Calu3 (cell line): ENCODE results near the gene XKR7. TPM values are rescaled to one million over a fixed set of nuclear protein-coding genes. Genes with fewer than 3 reads are reported as not detected.
A peak's percentile ranks its signal among the peaks of the same experiment; 100 is the strongest.
"Not testable (repeated sequence)": the region's sequence is repeated elsewhere in the genome, so short reads cannot be mapped to it uniquely, and the experiment has no call there.

Source experiments
- Bru-seq: library from RNA; stranded (reverse); fragments of 400-500 nt; gene quantifications from one replicate; lab custom pipeline; 2021; lab: Mats Ljungman, UMichigan
- BruChase-seq, 2 experiments: library from RNA; stranded (reverse); fragments of 400-500 nt; gene quantifications; one replicate each; lab custom pipeline; 2021; lab: Mats Ljungman, UMichigan
- BruUV-seq: library from RNA; stranded (reverse); fragments of 400-500 nt; replicated peaks from 2 replicates; lab custom pipeline; 2021; lab: Mats Ljungman, UMichigan
- CTCF ChIA-PET: fragments of 300-600 bp; sonication (Branson Sonifier 250); formaldehyde crosslinking; loops from one replicate; lab custom pipeline; 2022; ENCODE audit warnings: antibody characterized with exemption; lab: Charles Lee
- DNase-seq: peaks from one replicate; pipeline ENCODE4 v3.0.0; 2022
- H3K27ac Mint-ChIP-seq: one replicate; pipeline ENCODE4 v1.8.0; 2022; ENCODE audit warnings: mixed read lengths; ENCODE audit not compliant: unreplicated experiment
- H3K27me3 Mint-ChIP-seq: one replicate; pipeline ENCODE4 v1.8.0; 2022; ENCODE audit warnings: mixed read lengths; ENCODE audit not compliant: unreplicated experiment
- H3K36me3 Mint-ChIP-seq: one replicate; pipeline ENCODE4 v1.8.0; 2022; ENCODE audit warnings: mild to moderate bottlenecking, moderate library complexity, mixed read lengths; ENCODE audit not compliant: insufficient read depth, unreplicated experiment
- H3K4me1 Mint-ChIP-seq: one replicate; pipeline ENCODE4 v1.8.0; 2022; ENCODE audit warnings: mild to moderate bottlenecking, low read depth, mixed read lengths; ENCODE audit not compliant: unreplicated experiment
- H3K4me3 Mint-ChIP-seq: one replicate; pipeline ENCODE4 v1.8.0; 2022; ENCODE audit warnings: mild to moderate bottlenecking, low read depth, moderate library complexity, mixed read lengths; ENCODE audit not compliant: unreplicated experiment
- H3K9me3 Mint-ChIP-seq: one replicate; pipeline ENCODE4 v1.8.0; 2022; ENCODE audit warnings: low read depth, mixed read lengths; ENCODE audit not compliant: unreplicated experiment
- intact Hi-C: fragments of 100-400 bp; cut with micrococcal nuclease; formaldehyde crosslinking; loops from one replicate; pipeline ENCODE4 v1.10.0; 2022; ENCODE audit not compliant: unreplicated experiment
- long read RNA-seq: library from polyadenylated mRNA; stranded (forward); transcript quantifications from one replicate; pipeline ENCODE4 v2.0.0, GENCODE V29; 2022
- total RNA-seq: library from RNA; stranded (reverse); gene quantifications from 2 replicates; pipeline ENCODE4 v1.2.3, GENCODE V29; 2022
- TF ChIP-seq, protein P1 (sequence below): fragments of 200-600 bp; IDR thresholded peaks from one replicate; pipeline ENCODE4 v1.8.0; 2022; ENCODE audit warnings: antibody characterized with exemption; ENCODE audit not compliant: unreplicated experiment

XKR7 gene
- not detected in 2 replicates for total RNA-seq
- Bru-seq, nascent RNA = percentile 4 among the genes with signal in this experiment
- percentile 5 among the genes with signal in this experiment for BruChase-seq, experiment 1, labeled RNA remaining after a 6-hour chase
- BruChase-seq, experiment 2, labeled RNA remaining after a 2-hour chase = not detected
- long read RNA-seq = 0 reads

DNA sequence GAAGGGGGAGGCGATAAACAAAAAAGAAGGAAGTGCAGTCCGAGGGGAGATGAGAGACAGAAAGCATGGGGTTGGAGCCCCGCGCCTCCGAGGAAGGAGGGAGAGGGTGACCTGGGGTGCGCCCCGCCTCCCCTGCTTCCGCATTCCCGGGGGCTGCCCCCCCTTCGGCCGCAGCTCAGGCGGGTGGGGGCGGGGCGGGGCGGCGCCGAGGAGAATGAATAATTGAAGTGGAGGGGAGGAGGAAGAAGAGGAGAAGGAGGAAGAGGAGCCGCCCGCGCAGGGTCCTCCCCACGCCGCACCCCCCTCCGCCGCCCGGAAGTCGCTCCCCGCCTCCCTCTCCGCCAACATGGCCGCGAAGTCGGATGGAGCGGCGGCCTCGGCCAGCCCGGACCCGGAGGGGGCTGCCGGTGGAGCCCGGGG, at the start of gene XKR7:
TSS of gene XKR7 (plus strand) at position 322 of the 420 bp plus-strand sequence. CDS start at position 347, 25 bp downstream.
- TF ChIP-seq, protein P1, sequence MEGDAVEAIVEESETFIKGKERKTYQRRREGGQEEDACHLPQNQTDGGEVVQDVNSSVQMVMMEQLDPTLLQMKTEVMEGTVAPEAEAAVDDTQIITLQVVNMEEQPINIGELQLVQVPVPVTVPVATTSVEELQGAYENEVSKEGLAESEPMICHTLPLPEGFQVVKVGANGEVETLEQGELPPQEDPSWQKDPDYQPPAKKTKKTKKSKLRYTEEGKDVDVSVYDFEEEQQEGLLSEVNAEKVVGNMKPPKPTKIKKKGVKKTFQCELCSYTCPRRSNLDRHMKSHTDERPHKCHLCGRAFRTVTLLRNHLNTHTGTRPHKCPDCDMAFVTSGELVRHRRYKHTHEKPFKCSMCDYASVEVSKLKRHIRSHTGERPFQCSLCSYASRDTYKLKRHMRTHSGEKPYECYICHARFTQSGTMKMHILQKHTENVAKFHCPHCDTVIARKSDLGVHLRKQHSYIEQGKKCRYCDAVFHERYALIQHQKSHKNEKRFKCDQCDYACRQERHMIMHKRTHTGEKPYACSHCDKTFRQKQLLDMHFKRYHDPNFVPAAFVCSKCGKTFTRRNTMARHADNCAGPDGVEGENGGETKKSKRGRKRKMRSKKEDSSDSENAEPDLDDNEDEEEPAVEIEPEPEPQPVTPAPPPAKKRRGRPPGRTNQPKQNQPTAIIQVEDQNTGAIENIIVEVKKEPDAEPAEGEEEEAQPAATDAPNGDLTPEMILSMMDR = no peak
- BruUV-seq = no TSS peak
- CTCF ChIA-PET = interaction anchor here (0.7 kb wide), 1 partner anchor 492 kb away, joined by 3 read pairs; no protein-coding TSS in a partner anchor

DNA sequence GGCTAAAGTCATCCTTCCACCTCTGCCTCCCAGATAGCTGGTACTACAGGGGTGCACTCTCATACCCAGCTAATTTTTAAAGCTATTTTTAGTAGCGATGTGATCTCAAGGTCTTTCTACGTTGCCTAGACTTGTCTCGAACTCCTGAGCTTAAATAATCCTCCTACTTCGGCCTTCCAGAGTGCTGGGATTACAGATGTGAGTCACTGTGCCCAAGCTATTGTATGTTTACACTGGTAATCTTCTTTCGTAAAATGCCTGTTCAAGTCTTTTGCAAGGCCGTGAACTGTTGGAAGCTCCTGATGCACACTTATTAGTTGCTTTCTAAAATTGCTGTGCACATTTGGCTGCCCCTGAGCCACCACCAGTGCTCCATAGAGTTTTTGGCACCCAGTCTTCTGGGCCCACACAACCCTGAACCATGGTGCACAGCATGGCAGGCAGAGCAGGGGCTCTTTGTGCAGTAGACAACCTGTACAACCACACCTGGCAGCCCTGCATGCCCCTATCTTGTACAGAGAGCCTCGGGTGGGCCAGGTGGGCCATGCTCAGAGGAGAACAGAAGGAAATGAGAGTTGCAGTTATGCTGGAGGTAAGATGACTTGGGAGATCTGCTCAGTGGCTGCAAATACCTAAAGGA, 49.4 kb upstream of the XKR7 start:
- TF ChIP-seq, protein P1 = no peak
- Mint-ChIP-seq H3K9me3 (no peaks in the 10 kb centered on the region), H3K4me3 (no peak overlapping the region), H3K36me3 (no peaks in the 10 kb centered on the region), H3K27me3 (peaks cover 94% of the 10 kb centered on the region), H3K27ac (no peak overlapping the region), H3K4me1 (no peaks in the 10 kb centered on the region)
- intact Hi-C loops = no loop called here
- no TSS peak for BruUV-seq
- DNase-seq = no peak
- CTCF ChIA-PET = no interaction called here

More for the DNA sequence above, at the start of gene XKR7:
- no peak for DNase-seq
- H3K27me3 Mint-ChIP-seq = peaks cover 100% of the 10 kb centered on the region
- intact Hi-C loops = no loop called here
- H3K9me3 Mint-ChIP-seq = no peaks in the 10 kb centered on the region
- no peak within 1 kb of the TSS for H3K27ac Mint-ChIP-seq
- H3K4me3 Mint-ChIP-seq = no peak within 1 kb of the TSS
- peaks cover 7% of the 10 kb centered on the region for H3K4me1 Mint-ChIP-seq
- H3K36me3 Mint-ChIP-seq = no peaks in the 10 kb centered on the region

DNA sequence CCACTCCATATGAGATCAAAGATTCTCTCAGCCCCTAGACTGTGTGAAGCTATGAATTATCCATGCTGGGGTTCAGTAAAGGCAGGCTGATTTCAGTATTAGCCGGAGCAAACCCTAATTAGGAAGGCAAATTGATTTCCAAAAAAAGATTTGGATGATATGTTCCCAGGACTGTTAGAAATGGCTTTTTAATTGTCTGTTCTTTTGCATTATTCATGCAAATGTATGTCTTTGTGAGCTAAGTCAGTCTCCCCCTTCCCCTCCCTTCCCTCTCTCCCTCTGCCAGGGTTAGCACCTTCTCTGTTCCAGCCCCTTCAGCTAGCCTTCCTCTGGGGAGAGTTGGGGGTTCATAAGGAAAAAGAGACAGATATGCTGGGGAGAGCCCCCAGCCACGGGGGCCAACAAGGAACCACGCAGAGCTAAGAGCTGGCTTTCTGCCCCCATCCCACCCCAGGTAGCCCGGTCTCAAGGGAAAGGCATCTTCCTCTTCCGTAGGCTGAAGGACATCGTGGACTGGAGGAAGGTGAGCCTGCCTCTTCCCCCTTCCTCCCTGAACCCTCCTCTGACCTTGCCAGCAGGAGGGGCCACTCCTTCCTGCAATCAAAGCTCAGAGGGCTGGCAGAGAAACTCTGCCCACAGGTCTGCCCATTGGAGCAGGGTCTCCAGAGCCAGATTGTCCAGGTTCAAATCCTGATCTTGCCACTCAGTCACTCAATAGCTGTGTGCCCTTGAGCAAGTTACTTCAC, 48.4 kb upstream of the XKR7 start:
- Mint-ChIP-seq H3K27me3 (peaks cover 94% of the 10 kb centered on the region), H3K9me3 (no peaks in the 10 kb centered on the region), H3K4me1 (no peaks in the 10 kb centered on the region), H3K27ac (no peak overlapping the region), H3K4me3 (no peak overlapping the region), H3K36me3 (no peaks in the 10 kb centered on the region)
- intact Hi-C loops = no loop called here
- no peak for DNase-seq
- CTCF ChIA-PET = no interaction called here
- no TSS peak for BruUV-seq
- TF ChIP-seq, protein P1 = no peak

- no peaks in the 10 kb centered on the region for H3K4me1 Mint-ChIP-seq
- no peak overlapping the region for H3K27ac Mint-ChIP-seq
- no TSS peak for BruUV-seq
- DNase-seq = no peak
- H3K36me3 Mint-ChIP-seq = no peaks in the 10 kb centered on the region
- no peak overlapping the region for H3K4me3 Mint-ChIP-seq
- H3K27me3 Mint-ChIP-seq = peaks cover 94% of the 10 kb centered on the region
- TF ChIP-seq, protein P1 = no peak
- H3K9me3 Mint-ChIP-seq = no peaks in the 10 kb centered on the region
- CTCF ChIA-PET = no interaction called here
- intact Hi-C loops = no loop called here
Observed at GRCh38 chr20:31920275-31920855, 47.6 kb upstream of the XKR7 start.

- CTCF ChIA-PET, H3K4me1 Mint-ChIP-seq, intact Hi-C loops: not testable (repeated sequence)
Observed at GRCh38 chr20:31921480-31921879, 46.5 kb upstream of the XKR7 start.

More at GRCh38 chr20:31921480-31921879, 46.5 kb upstream of the XKR7 start:
- H3K27ac Mint-ChIP-seq, BruUV-seq, H3K36me3 Mint-ChIP-seq, H3K4me3 Mint-ChIP-seq, DNase-seq, H3K9me3 Mint-ChIP-seq: not testable (repeated sequence)
- peaks cover 94% of the 10 kb centered on the region for H3K27me3 Mint-ChIP-seq
